Adrenal gland (tissue), 12 donors: Measurements from ENCODE around the gene NEUROG1. TPM values are rescaled to one million over a fixed set of nuclear protein-coding genes. Genes with fewer than 3 reads are reported as not detected.
"Not testable (repeated sequence)": the region's sequence is repeated elsewhere in the genome, so short reads cannot be mapped to it uniquely, and the experiment has no call there.

Source experiments
- DNase-seq, 7 donors: peaks; one replicate each; pipeline ENCODE4 v3.0.0-alpha.2; 2019 to 2020
- H3K27ac ChIP-seq, 5 donors: fragments of 200-600 bp; sonication (generic) in 4 of 5; 1 replicate in 3 of 5; 2 replicates in 2 of 5; pipeline versions ENCODE4 v1.5.1 to v1.8.0; 2016 to 2020; ENCODE audit warnings: mild to moderate bottlenecking in 1 of 5
- H3K27me3 ChIP-seq: fragments of 200-600 bp; 2 replicates; pipeline ENCODE4 v1.8.0; 2021
- H3K36me3 ChIP-seq, 2 donors: fragments of 200-600 bp; replicated peaks in 1 of 2; 1 replicate in 1 of 2; 2 replicates in 1 of 2; pipeline versions ENCODE4 v1.5.1 to v1.8.0; 2018 to 2022
- H3K4me1 ChIP-seq, 2 donors: fragments of 200-600 bp; replicated peaks in 1 of 2; 1 replicate in 1 of 2; 2 replicates in 1 of 2; pipeline versions ENCODE4 v1.5.1 to v1.8.0; 2018 to 2021
- H3K4me3 ChIP-seq, 4 donors: fragments of 200-600 bp; sonication (generic) in 3 of 4; one replicate each; pipeline ENCODE4 v1.5.1; 2016 to 2018
- H3K9me3 ChIP-seq, 3 donors: fragments of 200-600 bp; sonication (generic) in 1 of 3; replicated peaks in 1 of 3; 1 replicate in 2 of 3; 2 replicates in 1 of 3; pipeline versions ENCODE4 v1.5.1 to v1.8.0; 2016 to 2021
- POLR2A ChIP-seq, 2 donors: fragments of 450-650 bp; IDR thresholded peaks; one replicate each; pipeline ENCODE4 v1.6.1; 2017; ENCODE audit warnings: antibody characterized with exemption in 2 of 2, mild to moderate bottlenecking in 2 of 2, moderate library complexity in 1 of 2
- WGBS, 4 donors: extraction: QIAGEN DNeasy Blood & Tissue Kit in 2 of 4; methylation state at CpG; one replicate each; pipeline versions ENCODE4 v1.1.5 to v1.1.7; 2013 to 2017; 5-methylcytosine and 5-hydroxymethylcytosine counted together
- intact Hi-C, 2 donors: fragments of 100-400 bp; cut with DNase I; formaldehyde crosslinking; loops; one replicate each; pipeline versions ENCODE4 v1.14.1 to v1.15.0; 2022 to 2023
- polyA plus RNA-seq, 3 donors: library from polyadenylated mRNA; stranded (reverse); fragments of 200-250 nt in 2 of 3; fragments of 350-450 nt in 1 of 3; fragmentation: Illumina TruSeq in 1 of 3; extraction: RNeasy Lipid Tissue Mini Kit (QIAGEN cat#74804) in 1 of 3; gene quantifications; one replicate each; pipeline ENCODE4 v1.2.3, GENCODE V29; 2013 to 2014
- total RNA-seq, 9 donors: library from RNA; depleted of rRNA in 4 of 9; stranded (reverse); fragments of >200 nt in 4 of 9; fragments of 120-200 nt in 1 of 9; fragmentation: NEBNext Ultra II Directional in 1 of 9; extraction: Animal tissue kit (Norgen Biotek cat#: 25700) in 1 of 9; gene quantifications; one replicate each; pipeline versions ENCODE4 v1.1.0 to v1.2.4, GENCODE V29; 2013 to 2023
- TF ChIP-seq, protein P1 (sequence below), 6 experiments: fragments of 450-650 bp in 4 of 6; fragments of 200-600 bp in 2 of 6; sonication (generic) in 1 of 6; IDR thresholded peaks; 1 replicate in 5 of 6; 2 replicates in 1 of 6; pipeline versions ENCODE4 v1.5.1 to v1.8.0; 2016 to 2021; ENCODE audit warnings: antibody characterized with exemption in 6 of 6, mild to moderate bottlenecking in 2 of 6, moderate library complexity in 1 of 6
- donor health status: healthy with polysubstance abuse.
- donor health status: Bipolar disorder and iron deficiency.
- donor health status: DM: yes; HTN: yes; CAD: no.
- donor health status: DM: no; HTN: no; CAD: no.
- donor health status: DM: no; HTN: no; CAD: no.
- donor health status: DM: yes; HTN: yes; CAD: no.

Gene NEUROG1
- total and polyA plus RNA-seq, 12 donors, result not detected

DNA sequence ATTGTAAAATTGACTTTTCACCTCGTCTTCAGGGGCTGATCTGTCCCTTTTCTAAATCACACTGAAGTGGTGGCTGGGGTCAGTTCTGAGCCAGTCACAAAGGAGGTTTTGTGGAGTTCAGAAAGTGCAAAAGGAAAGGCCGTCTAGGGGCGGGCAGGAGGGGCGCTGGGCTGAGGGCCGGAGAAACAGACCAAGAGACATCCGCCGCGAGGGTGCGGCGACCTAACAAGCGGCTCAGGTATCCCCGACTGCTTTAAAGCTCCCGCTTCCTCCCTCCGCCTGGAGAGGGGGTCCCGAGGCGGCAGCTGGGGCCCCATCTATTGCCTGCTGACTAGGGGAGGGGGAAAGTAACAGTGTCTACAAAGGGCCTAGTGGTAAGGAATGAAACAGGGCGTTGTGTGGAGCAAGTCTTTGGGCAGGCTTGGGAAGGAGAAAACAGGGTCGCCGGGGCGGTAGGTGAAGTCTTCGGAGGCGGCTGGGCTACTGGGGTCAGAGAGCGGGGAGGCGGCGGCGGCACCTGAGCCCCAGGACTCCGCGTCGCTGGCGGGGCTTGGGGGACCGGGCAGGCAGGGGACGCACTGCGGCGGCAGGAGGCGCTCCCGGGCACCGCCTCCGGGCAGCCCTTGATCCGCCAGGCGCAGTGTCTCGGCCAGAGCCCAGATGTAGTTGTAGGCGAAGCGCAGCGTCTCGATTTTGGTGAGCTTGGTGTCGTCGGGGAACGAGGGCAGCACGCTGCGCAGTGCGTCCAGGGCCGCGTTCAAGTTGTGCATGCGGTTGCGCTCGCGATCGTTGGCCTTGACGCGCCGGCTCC is 950 bp downstream of the NEUROG1 start:
- 3 to 7% (median 6%) methylated on average over 27 to 61 of the region's 61 CpGs for WGBS, 4 donors
- H3K27me3 ChIP-seq, result peaks cover 57% of the 10 kb centered on the region
- no peak overlapping the region for H3K27ac ChIP-seq
- H3K9me3 ChIP-seq, result no peaks in the 10 kb centered on the region
- peaks cover 0 to 9% of the 10 kb centered on the region in 2 donors for H3K4me1 ChIP-seq
- intact Hi-C loops, result no loop called here
- H3K4me3 ChIP-seq, result no peak overlapping the region
- DNase-seq, result no peak
- H3K36me3 ChIP-seq, result no peaks in the 10 kb centered on the region
- TF ChIP-seq, protein P1, sequence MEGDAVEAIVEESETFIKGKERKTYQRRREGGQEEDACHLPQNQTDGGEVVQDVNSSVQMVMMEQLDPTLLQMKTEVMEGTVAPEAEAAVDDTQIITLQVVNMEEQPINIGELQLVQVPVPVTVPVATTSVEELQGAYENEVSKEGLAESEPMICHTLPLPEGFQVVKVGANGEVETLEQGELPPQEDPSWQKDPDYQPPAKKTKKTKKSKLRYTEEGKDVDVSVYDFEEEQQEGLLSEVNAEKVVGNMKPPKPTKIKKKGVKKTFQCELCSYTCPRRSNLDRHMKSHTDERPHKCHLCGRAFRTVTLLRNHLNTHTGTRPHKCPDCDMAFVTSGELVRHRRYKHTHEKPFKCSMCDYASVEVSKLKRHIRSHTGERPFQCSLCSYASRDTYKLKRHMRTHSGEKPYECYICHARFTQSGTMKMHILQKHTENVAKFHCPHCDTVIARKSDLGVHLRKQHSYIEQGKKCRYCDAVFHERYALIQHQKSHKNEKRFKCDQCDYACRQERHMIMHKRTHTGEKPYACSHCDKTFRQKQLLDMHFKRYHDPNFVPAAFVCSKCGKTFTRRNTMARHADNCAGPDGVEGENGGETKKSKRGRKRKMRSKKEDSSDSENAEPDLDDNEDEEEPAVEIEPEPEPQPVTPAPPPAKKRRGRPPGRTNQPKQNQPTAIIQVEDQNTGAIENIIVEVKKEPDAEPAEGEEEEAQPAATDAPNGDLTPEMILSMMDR (IDR thresholded peaks at IDR 0.05), result no peak
- TF ChIP-seq POLR2A (IDR thresholded peaks at IDR 0.05), result no peak

DNA sequence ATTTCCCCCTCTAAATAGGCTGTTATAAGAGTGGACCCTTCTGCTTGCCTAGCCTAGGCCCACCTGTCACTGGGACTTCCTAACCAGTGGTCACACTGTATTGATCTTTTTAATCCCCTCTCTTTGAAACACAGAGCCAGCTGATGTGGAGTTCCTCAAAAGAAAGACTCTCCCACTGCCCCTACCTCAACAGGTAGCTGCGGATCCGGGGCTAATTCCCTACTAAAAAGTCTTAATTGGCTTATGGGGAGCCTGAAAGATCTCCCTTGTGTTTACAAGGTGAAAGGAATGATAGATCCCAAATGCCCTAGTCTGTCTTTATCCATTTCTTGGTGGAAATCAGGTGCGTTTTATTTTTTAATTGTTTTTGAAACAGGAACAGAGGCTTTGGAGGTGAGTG is 2.0 kb downstream of the NEUROG1 start:
- peaks cover 57% of the 10 kb centered on the region for H3K27me3 ChIP-seq
- intact Hi-C loops, result no loop called here
- TF ChIP-seq, protein P1 (IDR thresholded peaks at IDR 0.05), result no peak
- no peak for TF ChIP-seq POLR2A (IDR thresholded peaks at IDR 0.05)
- no peaks in the 10 kb centered on the region for H3K36me3 ChIP-seq
- H3K27ac ChIP-seq, result no peak overlapping the region
- no peak overlapping the region for H3K4me3 ChIP-seq
- H3K9me3 ChIP-seq, result no peaks in the 10 kb centered on the region
- H3K4me1 ChIP-seq, result peaks cover 0 to 9% of the 10 kb centered on the region in 2 donors
- no peak for DNase-seq
- 38 to 53% (median 43%) methylated on average over 3 of the region's 3 CpGs for WGBS, 4 donors

- Histone ChIP-seq H3K36me3 (no peaks in the 10 kb centered on the region), H3K9me3 (no peaks in the 10 kb centered on the region), H3K27ac (no peak overlapping the region), H3K27me3 (peaks cover 54% of the 10 kb centered on the region), H3K4me1 (peaks cover 0 to 9% of the 10 kb centered on the region in 2 donors), H3K4me3 (no peak overlapping the region)
- TF ChIP-seq, protein P1 (IDR thresholded peaks at IDR 0.05), result no peak
- no peak for TF ChIP-seq POLR2A (IDR thresholded peaks at IDR 0.05)
- WGBS, 4 donors, result 24 to 68% (median 47%) methylated on average over 3 of the region's 3 CpGs
- DNase-seq, result no peak
- intact Hi-C loops, result no loop called here
Observed at GRCh38 chr5:135533334-135533733, 2.4 kb downstream of the NEUROG1 start.

- H3K27me3 ChIP-seq, result peaks cover 28% of the 10 kb centered on the region
- H3K36me3 ChIP-seq, H3K9me3 ChIP-seq, DNase-seq, H3K27ac ChIP-seq, H3K4me3 ChIP-seq, intact Hi-C loops, H3K4me1 ChIP-seq: not testable (repeated sequence)
- WGBS, 4 donors, result 61 to 74% (median 69%) methylated on average over 5 of the region's 5 CpGs
Observed at GRCh38 chr5:135529576-135529975, 6.2 kb downstream of the NEUROG1 start.

GRCh38 chr5:135526924-135527323 is 8.8 kb downstream of the NEUROG1 start:
- no peak overlapping the region for H3K27ac ChIP-seq
- no peaks in the 10 kb centered on the region for H3K36me3 ChIP-seq
- no peaks in the 10 kb centered on the region for H3K9me3 ChIP-seq
- no peak overlapping the region for H3K4me3 ChIP-seq
- intact Hi-C loops, result no loop called here
- no peaks in the 10 kb centered on the region for H3K4me1 ChIP-seq
- TF ChIP-seq POLR2A (IDR thresholded peaks at IDR 0.05), result no peak
- TF ChIP-seq, protein P1 (IDR thresholded peaks at IDR 0.05), result no peak
- peaks cover 20% of the 10 kb centered on the region for H3K27me3 ChIP-seq
- DNase-seq, result no peak
